Measurements from ENCODE around the gene AGBL2. TPM values are rescaled to one million over a fixed set of nuclear protein-coding genes. Genes with fewer than 3 reads are reported as not detected.
A peak's percentile ranks its signal among the peaks of the same experiment; 100 is the strongest.
"Not testable (repeated sequence)": the region's sequence is repeated elsewhere in the genome, so short reads cannot be mapped to it uniquely, and the experiment has no call there.

Gene AGBL2
- polyA plus RNA-seq, 4 donors = 5.1 to 13.9 (median 10.2) TPM

DNA sequence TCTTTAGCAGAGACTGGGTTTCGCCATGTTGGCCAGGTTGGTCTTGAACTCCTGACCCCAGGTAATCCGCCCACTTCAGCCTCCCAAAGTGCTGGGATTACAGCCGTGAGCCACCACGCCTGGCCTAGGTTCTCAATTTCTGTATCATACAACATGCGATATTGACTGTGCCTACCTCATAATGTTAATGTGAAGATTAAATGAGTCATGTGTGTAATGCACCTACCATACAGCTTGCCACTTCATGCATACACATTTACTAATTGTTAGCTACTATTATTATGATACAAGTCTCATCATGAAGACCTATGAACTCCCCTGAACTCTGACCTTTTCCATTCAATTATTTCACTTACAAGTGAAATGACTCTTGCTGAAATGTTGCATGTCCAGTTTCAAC lies 25.7 kb downstream of the AGBL2 start:
- DNase-seq (ENCODE audit: low read depth in 4 of 4, low spot score in 2 of 4) = no peak

DNA sequence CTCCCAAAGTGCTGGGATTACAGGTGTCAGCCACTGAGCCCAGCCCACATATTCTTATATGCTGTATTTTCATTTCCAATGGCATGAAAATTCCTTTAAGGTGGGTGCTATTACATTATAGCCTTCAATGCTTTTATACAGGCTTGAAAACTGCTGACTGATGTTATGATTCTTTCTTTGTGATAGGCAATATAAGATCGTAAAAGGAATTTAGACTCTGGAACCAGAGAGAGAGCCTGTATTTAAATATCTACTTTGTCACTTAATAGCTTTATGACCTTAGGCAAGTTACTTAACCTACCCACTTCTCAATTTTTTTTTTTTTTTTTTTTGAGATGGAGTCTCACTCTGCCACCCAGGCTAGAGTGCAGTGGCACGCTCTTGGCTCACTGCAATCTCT lies 26.2 kb downstream of the AGBL2 start:
- no peak for DNase-seq (ENCODE audit: low read depth in 4 of 4, low spot score in 2 of 4)

DNA sequence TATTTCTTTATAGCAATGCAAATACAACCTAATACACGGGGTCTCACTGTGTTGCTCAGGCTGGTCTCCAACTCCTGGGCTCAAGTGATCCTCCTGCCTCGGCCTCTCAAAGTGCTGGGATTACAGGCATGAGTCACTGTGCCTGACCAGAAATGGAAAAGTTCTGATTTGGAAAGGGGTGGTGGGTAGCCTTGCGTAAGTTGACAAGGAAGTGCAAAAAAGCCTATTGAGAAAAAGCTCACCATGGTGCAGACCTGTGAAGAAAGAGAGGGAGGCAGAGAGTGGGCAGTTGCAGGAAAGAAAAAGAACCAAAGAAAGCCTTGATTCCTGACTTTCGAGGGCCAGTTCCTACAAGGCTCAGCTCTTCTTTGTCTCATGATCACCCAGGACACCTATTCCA lies 27.1 kb downstream of the AGBL2 start:
- no peak for DNase-seq (ENCODE audit: low read depth in 4 of 4, low spot score in 2 of 4)

DNA sequence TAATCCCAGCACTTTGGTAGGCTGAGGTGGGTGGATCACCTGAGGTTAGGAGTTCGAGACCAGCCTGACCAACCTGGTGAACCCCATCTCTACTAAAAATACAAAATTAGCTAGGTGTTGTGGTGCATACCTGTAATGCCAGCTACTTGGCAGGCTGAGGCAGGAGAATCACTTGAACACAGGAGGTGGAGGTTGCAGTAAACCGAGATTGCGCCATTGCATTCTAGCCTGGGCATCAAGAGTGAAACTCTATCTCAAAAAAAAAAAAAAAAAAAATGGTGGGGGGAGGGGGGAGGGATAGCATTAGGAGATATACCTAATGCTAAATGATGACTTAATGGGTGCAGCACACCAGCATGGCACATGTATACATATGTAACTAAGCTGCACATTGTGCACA lies 28.5 kb downstream of the AGBL2 start:
- not testable (repeated sequence) for DNase-seq (ENCODE audit: low read depth in 4 of 4, low spot score in 2 of 4)

- no peak for DNase-seq (ENCODE audit: low read depth in 4 of 4, low spot score in 2 of 4)
Measured at GRCh38 chr11:47686151-47686550, 29.0 kb downstream of the AGBL2 start.

- no peak for DNase-seq (ENCODE audit: low read depth in 4 of 4, low spot score in 2 of 4)
Measured at GRCh38 chr11:47675851-47676250, 39.3 kb downstream of the AGBL2 start.

- no peak for DNase-seq (ENCODE audit: low read depth in 4 of 4, low spot score in 2 of 4)
Measured at GRCh38 chr11:47672283-47672730, 42.9 kb downstream of the AGBL2 start.

GRCh38 chr11:47669856-47670255 lies 45.3 kb downstream of the AGBL2 start:
- DNase-seq (ENCODE audit: low read depth in 4 of 4, low spot score in 2 of 4) = no peak

DNA sequence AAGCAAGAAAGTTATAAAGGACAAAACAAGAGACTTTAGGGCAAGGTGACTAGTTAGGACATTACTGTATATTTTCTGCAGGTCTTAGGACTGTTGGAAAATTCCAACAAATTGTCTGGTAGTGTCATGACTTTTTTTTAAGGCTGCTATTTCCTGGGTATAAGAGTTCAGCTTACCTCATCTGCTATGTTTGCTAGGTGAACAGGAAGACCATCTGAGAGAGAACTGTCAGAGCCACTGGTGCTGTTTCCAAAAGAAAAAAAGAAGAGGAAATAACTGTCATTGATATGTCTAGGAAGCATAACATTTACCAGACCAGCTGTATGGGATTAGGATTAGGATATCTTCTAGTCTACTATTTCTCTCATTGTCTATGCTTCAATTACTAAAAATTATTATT lies 46.5 kb downstream of the AGBL2 start:
- no peak for DNase-seq (ENCODE audit: low read depth in 4 of 4, low spot score in 2 of 4)

- DNase-seq (ENCODE audit: low read depth in 4 of 4, low spot score in 2 of 4) = no peak
Measured at GRCh38 chr11:47667555-47667954, 47.6 kb downstream of the AGBL2 start.

DNA sequence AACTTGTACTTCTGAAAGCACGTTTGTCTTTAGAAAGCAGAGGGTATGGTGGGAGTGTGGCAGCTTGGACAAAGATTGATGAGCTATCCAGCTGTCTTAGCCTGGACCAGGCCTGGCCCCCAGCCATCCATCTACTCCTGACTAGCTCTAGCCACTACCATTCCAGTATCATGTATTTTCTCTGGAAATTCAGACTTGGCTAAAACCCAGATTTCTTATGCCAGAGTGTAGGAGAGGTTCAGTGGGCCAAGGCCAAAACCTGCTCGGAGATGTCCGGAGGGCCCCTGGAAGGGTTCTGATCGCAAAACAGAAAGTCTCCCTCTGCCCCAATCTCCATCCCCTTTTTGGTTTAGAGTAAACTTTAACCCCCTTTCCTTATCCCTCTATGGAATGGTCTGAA lies 48.0 kb downstream of the AGBL2 start:
- DNase-seq (ENCODE audit: low read depth in 4 of 4, low spot score in 2 of 4) = peak in 1 of 4 donors; percentile 16

DNA sequence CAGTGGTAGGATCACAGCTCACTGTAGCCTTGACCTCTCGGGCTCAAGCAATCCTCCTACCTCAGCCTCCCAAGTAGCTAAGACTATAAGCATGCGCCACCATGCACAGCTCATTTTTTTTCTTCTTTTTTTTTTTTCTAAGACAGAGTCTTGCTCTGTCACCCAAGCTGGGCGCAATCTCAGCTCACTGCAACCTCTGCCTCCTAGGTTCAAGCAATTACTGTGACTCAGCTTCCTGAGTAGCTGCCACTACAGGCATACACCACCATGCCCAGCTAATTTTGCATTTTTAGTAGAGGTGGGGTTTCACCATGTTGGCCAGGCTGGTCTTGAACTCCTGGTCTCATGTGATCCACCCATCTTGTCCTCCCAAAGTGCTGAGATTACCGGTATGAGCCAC lies 50.2 kb downstream of the AGBL2 start:
- not testable (repeated sequence) for DNase-seq (ENCODE audit: low read depth in 4 of 4, low spot score in 2 of 4)

DNA sequence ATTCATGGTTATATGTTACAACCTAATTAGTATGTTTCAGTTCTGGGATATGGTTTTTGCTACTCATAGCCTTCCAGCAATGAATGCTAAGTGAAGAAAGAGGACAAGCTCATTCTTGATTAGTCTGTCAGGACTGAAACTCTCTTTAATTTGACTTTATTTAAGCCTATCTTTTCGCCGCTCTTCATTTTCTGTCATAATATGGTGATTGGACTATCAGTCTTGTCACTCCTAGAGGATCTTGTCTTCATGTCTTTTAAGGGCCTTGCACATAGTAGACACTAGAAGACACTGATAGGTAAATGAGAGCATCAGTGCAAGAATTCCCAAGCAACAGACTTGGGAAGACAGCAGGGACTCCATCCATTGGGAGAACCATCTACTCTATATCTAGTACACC lies 53.9 kb downstream of the AGBL2 start:
- no peak for DNase-seq (ENCODE audit: low read depth in 4 of 4, low spot score in 2 of 4)

- DNase-seq (ENCODE audit: low read depth in 4 of 4, low spot score in 2 of 4) = peak in 1 of 4 donors; percentile 36
Measured at GRCh38 chr11:47659276-47659675, 55.9 kb downstream of the AGBL2 start.

DNA sequence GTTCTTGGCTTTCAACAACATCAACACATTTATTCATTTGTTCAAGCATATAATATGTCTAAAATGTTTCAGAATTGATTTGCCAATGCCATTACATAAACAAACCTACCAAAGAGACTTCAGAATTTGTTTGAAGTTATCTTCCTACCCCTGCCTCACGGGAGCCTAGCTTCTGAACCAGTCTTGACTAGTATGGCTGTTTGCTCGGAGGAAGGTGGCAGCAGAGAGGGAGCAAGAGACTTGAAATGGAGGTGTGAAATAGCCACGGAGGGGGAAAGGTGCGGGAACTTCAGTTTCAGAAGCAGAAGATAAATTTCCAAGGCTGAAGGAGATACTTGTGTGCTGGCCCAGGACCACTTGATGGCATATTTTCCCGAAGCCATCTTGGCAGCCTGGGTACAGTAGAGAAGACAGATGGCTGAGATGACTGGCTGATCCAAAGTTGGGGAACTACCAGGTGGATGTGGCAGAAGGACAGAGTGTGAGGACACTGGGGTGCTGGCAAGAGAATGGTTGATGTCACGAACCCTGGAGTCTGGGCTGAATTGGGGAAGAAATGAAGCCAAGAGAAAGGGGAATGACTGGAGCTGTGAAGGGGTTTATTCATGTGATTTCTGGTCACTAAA lies 58.8 kb downstream of the AGBL2 start:
- DNase-seq (ENCODE audit: low read depth in 4 of 4, low spot score in 2 of 4) = no peak

- no peak for DNase-seq (ENCODE audit: low read depth in 4 of 4, low spot score in 2 of 4)
Measured at GRCh38 chr11:47651818-47652469, 63.2 kb downstream of the AGBL2 start.

DNA sequence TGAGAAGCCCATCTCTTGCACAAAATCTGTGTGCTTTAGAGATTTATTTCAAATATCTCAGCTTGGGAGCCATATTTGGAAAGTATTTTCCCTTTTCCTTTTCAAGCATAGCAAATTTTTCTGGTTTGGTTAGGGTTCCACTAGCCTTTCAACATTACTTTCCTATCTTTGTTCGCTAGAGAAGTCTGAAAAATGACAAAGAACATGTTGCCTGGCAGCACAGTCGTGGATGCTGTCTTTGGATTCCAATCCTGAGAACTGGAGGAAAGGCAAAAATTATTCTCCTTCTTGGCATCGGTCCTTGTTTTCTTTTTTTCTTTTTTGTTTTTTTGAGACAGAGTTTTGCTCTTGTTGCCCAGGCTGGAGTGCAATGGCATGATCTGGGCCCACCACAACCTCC lies 65.9 kb downstream of the AGBL2 start:
- DNase-seq (ENCODE audit: low read depth in 4 of 4, low spot score in 2 of 4) = no peak

GRCh38 chr11:47646019-47646418 lies 69.2 kb downstream of the AGBL2 start:
- DNase-seq (ENCODE audit: low read depth in 4 of 4, low spot score in 2 of 4) = no peak

DNA sequence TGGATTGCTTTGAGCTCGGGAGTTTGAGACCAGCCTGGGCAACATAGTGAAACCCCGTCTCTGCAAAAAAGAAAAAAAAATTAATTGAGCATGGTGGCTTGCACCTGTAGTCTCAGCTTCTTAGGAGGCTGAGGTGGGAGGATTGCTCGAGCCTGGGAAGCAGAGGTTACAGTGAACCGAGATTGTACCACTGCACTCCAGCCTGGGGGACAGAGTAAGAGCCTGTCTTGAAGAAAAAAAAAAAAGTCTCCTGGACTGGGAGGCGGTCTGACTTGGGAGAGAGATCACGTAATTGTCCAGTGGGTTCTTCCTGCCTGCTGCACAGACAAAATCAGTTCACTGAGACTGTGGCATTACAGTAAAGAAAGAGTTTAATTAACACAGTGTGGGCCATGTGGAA lies 69.7 kb downstream of the AGBL2 start:
- no peak for DNase-seq (ENCODE audit: low read depth in 4 of 4, low spot score in 2 of 4)

- DNase-seq (ENCODE audit: low read depth in 4 of 4, low spot score in 2 of 4) = peak; percentile 84 to 94 (median 94)
Measured at GRCh38 chr11:47642099-47642855, 72.9 kb downstream of the AGBL2 start, which contains the start of gene MTCH2. TSS of gene MTCH2 (minus strand) at chr11:47642559. CDS start at chr11:47642465, 94 bp downstream.

DNA sequence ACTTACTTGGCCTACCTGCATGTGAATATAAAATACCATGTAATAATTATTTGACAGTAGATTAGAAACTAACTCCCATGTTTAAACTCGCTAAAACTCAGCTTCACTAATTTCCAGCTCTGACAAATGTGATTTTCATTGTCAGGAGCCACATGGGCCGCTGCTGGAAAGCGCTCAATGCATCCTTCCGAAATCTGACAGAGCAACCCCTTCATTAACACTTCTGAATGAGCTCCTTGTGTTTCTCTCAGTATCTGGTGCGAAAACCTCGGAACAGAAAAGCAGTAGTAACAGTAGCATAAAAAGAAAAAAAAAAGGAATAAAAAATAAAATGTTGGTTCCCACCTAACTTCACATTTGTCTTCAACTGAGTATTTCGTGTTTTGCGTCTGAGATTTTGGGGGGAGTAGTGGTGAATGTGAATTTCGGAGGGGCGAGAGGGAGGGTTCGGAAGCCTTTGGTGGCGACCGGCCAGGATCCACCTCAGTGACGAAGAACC lies 73.5 kb downstream of the AGBL2 start:
- DNase-seq (ENCODE audit: low read depth in 4 of 4, low spot score in 2 of 4) = no peak

All from left renal cortex interstitium (tissue), 4 donors.